Lung (tissue), 12 donors: ENCODE measurements around the gene CD63. TPM values are rescaled to one million over a fixed set of nuclear protein-coding genes. Genes with fewer than 3 reads are reported as not detected.

ENCODE experiments used
- ATAC-seq: fragments of 200-7000 bp; cut with Tn5 transposase; one replicate; pipeline ENCODE4 v1.9.1; 2020; ENCODE audit warnings: moderate number of reproducible peaks; ENCODE audit not compliant: insufficient read depth, low FRiP score
- DNase-seq, 3 donors: peaks; one replicate each; pipeline ENCODE4 v3.0.0-alpha.2; 2013 to 2017
- H3K27ac ChIP-seq, 2 donors: one replicate each; pipeline ENCODE4 v1.5.1; 2013; ENCODE audit warnings: mild to moderate bottlenecking in 2 of 2, moderate library complexity in 2 of 2, control low read depth in 1 of 2, inconsistent platforms in 1 of 2, low read depth in 1 of 2, low read length in 1 of 2
- H3K27me3 ChIP-seq, 3 donors: one replicate each; pipeline ENCODE4 v1.5.1; 2013; ENCODE audit warnings: low read length in 2 of 3; ENCODE audit not compliant: control insufficient read depth in 3 of 3, insufficient read depth in 3 of 3
- H3K36me3 ChIP-seq, 4 donors: one replicate each; pipeline ENCODE4 v1.5.1; 2013; ENCODE audit warnings: low read length in 4 of 4, mild to moderate bottlenecking in 1 of 4, moderate library complexity in 1 of 4; ENCODE audit not compliant: control insufficient read depth in 4 of 4, insufficient read depth in 4 of 4
- H3K4me1 ChIP-seq, 5 donors: one replicate each; pipeline ENCODE4 v1.5.1; 2013; ENCODE audit warnings: low read length in 5 of 5, mild to moderate bottlenecking in 2 of 5, moderate library complexity in 1 of 5; ENCODE audit not compliant: control insufficient read depth in 5 of 5, insufficient read depth in 5 of 5
- H3K4me3 ChIP-seq: one replicate; pipeline ENCODE4 v1.5.1; 2013; ENCODE audit warnings: mild to moderate bottlenecking, control low read depth, moderate library complexity
- H3K9ac ChIP-seq, 2 donors: one replicate each; pipeline ENCODE4 v1.5.1; 2013; ENCODE audit warnings: low read length in 2 of 2, control low read depth in 1 of 2; ENCODE audit not compliant: insufficient read depth in 1 of 2
- H3K9me3 ChIP-seq, 4 donors: one replicate each; pipeline ENCODE4 v1.5.1; 2013; ENCODE audit warnings: low read length in 3 of 4, mild to moderate bottlenecking in 1 of 4, moderate library complexity in 1 of 4; ENCODE audit not compliant: control insufficient read depth in 4 of 4, insufficient read depth in 3 of 4
- CTCF ChIP-seq: IDR thresholded peaks from 2 replicates; pipeline ENCODE4 v1.5.1; 2012; ENCODE audit warnings: mild to moderate bottlenecking; ENCODE audit errors: control extremely low read depth, extremely low read depth
- WGBS, 2 donors: extraction: QIAGEN DNeasy Blood & Tissue Kit; methylation state at CpG; one replicate each; pipeline ENCODE4 v1.1.7; 2013; 5-methylcytosine and 5-hydroxymethylcytosine counted together
- polyA plus RNA-seq, 2 donors: library from polyadenylated mRNA; stranded (reverse); fragments of 200-250 nt; gene quantifications; one replicate each; pipeline ENCODE4 v1.2.1, GENCODE V29; 2013
- total RNA-seq, 2 donors: library from RNA; depleted of rRNA in 1 of 2; stranded (reverse); fragments of >200 nt in 1 of 2; gene quantifications; one replicate each; pipeline ENCODE4 v1.2.1, GENCODE V29; 2014 to 2021
- donor health status: control.
- donor health status: control.
- donor health status: Bipolar disorder and iron deficiency.
- donor health status: healthy.
- donor health status: DM: yes; HTN: yes; CAD: no.

The CD63 gene
- total and polyA plus RNA-seq, 4 donors, result 516 to 2,824 (median 1,627) TPM

- Histone ChIP-seq H3K9me3 (no peaks in the 10 kb centered on the region), H3K9ac (no peak overlapping the region), H3K27ac (no peak overlapping the region), H3K4me3 (no peak overlapping the region), H3K27me3 (no peaks in the 10 kb centered on the region), H3K36me3 (peaks cover 0 to 4% (median under 1%) of the 10 kb centered on the region in 4 donors), H3K4me1 (no peaks in the 10 kb centered on the region)
- TF ChIP-seq CTCF, result no peak
- DNase-seq (no peak), ATAC-seq (no peak)
- 91 to 96% methylated on average over 7 of the region's 7 CpGs for WGBS, 2 donors
Measured at GRCh38 chr12:55693323-55694187, 35.3 kb downstream of the CD63 start.

GRCh38 chr12:55692631-55693322 is 36.0 kb downstream of the CD63 start:
- peaks cover 0 to 5% (median under 1%) of the 10 kb centered on the region in 4 donors for H3K36me3 ChIP-seq
- H3K27me3 ChIP-seq, result no peaks in the 10 kb centered on the region
- DNase-seq (no peak), ATAC-seq (no peak)
- no peak overlapping the region for H3K9ac ChIP-seq
- no peak overlapping the region for H3K27ac ChIP-seq
- 95% methylated on average over 12 of the region's 12 CpGs for WGBS, 2 donors
- H3K4me1 ChIP-seq, result no peaks in the 10 kb centered on the region
- TF ChIP-seq CTCF, result no peak
- no peaks in the 10 kb centered on the region for H3K9me3 ChIP-seq
- H3K4me3 ChIP-seq, result no peak overlapping the region

DNA sequence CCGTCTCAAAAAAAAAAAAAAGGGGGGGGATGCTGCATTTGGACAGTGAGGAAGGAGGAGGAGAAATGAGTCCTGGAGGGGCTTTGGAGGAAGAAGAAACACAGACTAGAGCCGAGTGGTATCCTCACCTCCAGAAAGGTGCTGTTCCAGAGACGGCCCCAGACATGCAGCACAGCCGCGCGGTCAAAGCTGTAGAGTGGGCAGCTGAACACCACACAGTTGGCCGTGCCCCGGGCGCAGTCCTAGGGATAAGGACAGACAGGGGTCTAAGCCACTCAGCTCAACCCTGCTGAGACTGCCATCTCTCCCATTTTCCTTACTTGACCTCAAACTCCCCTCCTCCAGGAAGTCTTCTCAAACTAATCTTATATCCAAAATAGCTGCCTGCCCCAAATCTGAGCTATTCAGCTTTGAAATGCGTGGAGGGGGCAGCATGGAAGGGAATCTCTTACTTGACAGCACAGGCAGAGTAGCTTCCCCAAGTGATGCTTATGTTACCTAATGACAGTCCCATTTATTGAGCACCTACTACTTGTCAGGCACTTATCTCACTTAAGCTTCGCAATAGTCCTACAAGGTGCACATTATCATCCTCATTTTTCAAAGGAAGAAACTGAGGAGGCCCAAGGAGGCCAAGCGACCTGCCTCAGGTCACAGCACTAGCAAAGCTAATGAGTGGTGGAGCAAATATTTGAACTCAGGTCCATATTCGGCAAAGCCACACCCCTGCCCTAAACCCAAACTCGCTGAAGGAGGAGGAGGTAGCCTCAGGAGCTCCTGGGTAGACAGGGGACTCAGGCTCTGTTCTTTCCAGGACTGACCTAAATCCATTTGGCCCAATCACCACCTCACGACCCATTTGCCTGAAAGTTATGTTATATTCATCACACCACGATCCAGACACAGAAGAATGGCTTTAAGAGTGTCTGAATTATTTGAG is 39.8 kb downstream of the CD63 start:
- no peak overlapping the region for H3K9ac ChIP-seq
- H3K27me3 ChIP-seq, result no peaks in the 10 kb centered on the region
- ATAC-seq (no peak), DNase-seq (no peak)
- H3K4me3 ChIP-seq, result no peak overlapping the region
- WGBS, 2 donors, result 86 to 93% methylated on average over 16 of the region's 16 CpGs
- no peak overlapping the region for H3K27ac ChIP-seq
- H3K4me1 ChIP-seq, result no peaks in the 10 kb centered on the region
- H3K36me3 ChIP-seq, result peaks cover 0 to 5% (median 0%) of the 10 kb centered on the region in 4 donors
- no peak for TF ChIP-seq CTCF
- H3K9me3 ChIP-seq, result no peaks in the 10 kb centered on the region
